Lung (tissue), 12 donors: ENCODE measurements around the gene DPH1. TPM values are rescaled to one million over a fixed set of nuclear protein-coding genes. Genes with fewer than 3 reads are reported as not detected.

Experiments
- ATAC-seq: fragments of 200-7000 bp; cut with Tn5 transposase; one replicate; pipeline ENCODE4 v1.9.1; 2020; ENCODE audit warnings: moderate number of reproducible peaks; ENCODE audit not compliant: insufficient read depth, low FRiP score
- DNase-seq, 3 donors: peaks; one replicate each; pipeline ENCODE4 v3.0.0-alpha.2; 2013 to 2017
- H3K27ac ChIP-seq, 2 donors: one replicate each; pipeline ENCODE4 v1.5.1; 2013; ENCODE audit warnings: mild to moderate bottlenecking in 2 of 2, moderate library complexity in 2 of 2, control low read depth in 1 of 2, inconsistent platforms in 1 of 2, low read depth in 1 of 2, low read length in 1 of 2
- H3K27me3 ChIP-seq, 3 donors: one replicate each; pipeline ENCODE4 v1.5.1; 2013; ENCODE audit warnings: low read length in 2 of 3; ENCODE audit not compliant: control insufficient read depth in 3 of 3, insufficient read depth in 3 of 3
- H3K36me3 ChIP-seq, 4 donors: one replicate each; pipeline ENCODE4 v1.5.1; 2013; ENCODE audit warnings: low read length in 4 of 4, mild to moderate bottlenecking in 1 of 4, moderate library complexity in 1 of 4; ENCODE audit not compliant: control insufficient read depth in 4 of 4, insufficient read depth in 4 of 4
- H3K4me1 ChIP-seq, 5 donors: one replicate each; pipeline ENCODE4 v1.5.1; 2013; ENCODE audit warnings: low read length in 5 of 5, mild to moderate bottlenecking in 2 of 5, moderate library complexity in 1 of 5; ENCODE audit not compliant: control insufficient read depth in 5 of 5, insufficient read depth in 5 of 5
- H3K4me3 ChIP-seq: one replicate; pipeline ENCODE4 v1.5.1; 2013; ENCODE audit warnings: mild to moderate bottlenecking, control low read depth, moderate library complexity
- H3K9ac ChIP-seq, 2 donors: one replicate each; pipeline ENCODE4 v1.5.1; 2013; ENCODE audit warnings: low read length in 2 of 2, control low read depth in 1 of 2; ENCODE audit not compliant: insufficient read depth in 1 of 2
- H3K9me3 ChIP-seq, 4 donors: one replicate each; pipeline ENCODE4 v1.5.1; 2013; ENCODE audit warnings: low read length in 3 of 4, mild to moderate bottlenecking in 1 of 4, moderate library complexity in 1 of 4; ENCODE audit not compliant: control insufficient read depth in 4 of 4, insufficient read depth in 3 of 4
- WGBS, 2 donors: extraction: QIAGEN DNeasy Blood & Tissue Kit; methylation state at CpG; one replicate each; pipeline ENCODE4 v1.1.7; 2013; 5-methylcytosine and 5-hydroxymethylcytosine counted together
- polyA plus RNA-seq, 2 donors: library from polyadenylated mRNA; stranded (reverse); fragments of 200-250 nt; gene quantifications; one replicate each; pipeline ENCODE4 v1.2.1, GENCODE V29; 2013
- total RNA-seq, 2 donors: library from RNA; depleted of rRNA in 1 of 2; stranded (reverse); fragments of >200 nt in 1 of 2; gene quantifications; one replicate each; pipeline ENCODE4 v1.2.1, GENCODE V29; 2014 to 2021
- TF ChIP-seq, protein P1 (sequence below): IDR thresholded peaks from 2 replicates; pipeline ENCODE4 v1.5.1; 2012; ENCODE audit warnings: mild to moderate bottlenecking; ENCODE audit errors: control extremely low read depth, extremely low read depth
- donor health status: control.
- donor health status: control.
- donor health status: Bipolar disorder and iron deficiency.
- donor health status: healthy.
- donor health status: DM: yes; HTN: yes; CAD: no.

Gene DPH1
- total and polyA plus RNA-seq, 4 donors = 21.1 to 37.8 (median 27.2) TPM

GRCh38 chr17:2003525-2003924, 26.4 kb upstream of the DPH1 start:
- Histone ChIP-seq H3K36me3 (no peaks in the 10 kb centered on the region), H3K4me3 (no peak overlapping the region), H3K27ac (no peak overlapping the region), H3K9ac (no peak overlapping the region), H3K9me3 (no peaks in the 10 kb centered on the region), H3K27me3 (no peaks in the 10 kb centered on the region), H3K4me1 (peaks cover 0 to 14% (median 10%) of the 10 kb centered on the region in 5 donors)
- DNase-seq (no peak), ATAC-seq (no peak)
- TF ChIP-seq, protein P1, sequence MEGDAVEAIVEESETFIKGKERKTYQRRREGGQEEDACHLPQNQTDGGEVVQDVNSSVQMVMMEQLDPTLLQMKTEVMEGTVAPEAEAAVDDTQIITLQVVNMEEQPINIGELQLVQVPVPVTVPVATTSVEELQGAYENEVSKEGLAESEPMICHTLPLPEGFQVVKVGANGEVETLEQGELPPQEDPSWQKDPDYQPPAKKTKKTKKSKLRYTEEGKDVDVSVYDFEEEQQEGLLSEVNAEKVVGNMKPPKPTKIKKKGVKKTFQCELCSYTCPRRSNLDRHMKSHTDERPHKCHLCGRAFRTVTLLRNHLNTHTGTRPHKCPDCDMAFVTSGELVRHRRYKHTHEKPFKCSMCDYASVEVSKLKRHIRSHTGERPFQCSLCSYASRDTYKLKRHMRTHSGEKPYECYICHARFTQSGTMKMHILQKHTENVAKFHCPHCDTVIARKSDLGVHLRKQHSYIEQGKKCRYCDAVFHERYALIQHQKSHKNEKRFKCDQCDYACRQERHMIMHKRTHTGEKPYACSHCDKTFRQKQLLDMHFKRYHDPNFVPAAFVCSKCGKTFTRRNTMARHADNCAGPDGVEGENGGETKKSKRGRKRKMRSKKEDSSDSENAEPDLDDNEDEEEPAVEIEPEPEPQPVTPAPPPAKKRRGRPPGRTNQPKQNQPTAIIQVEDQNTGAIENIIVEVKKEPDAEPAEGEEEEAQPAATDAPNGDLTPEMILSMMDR = no peak
- 86 to 95% methylated on average over 13 of the region's 13 CpGs for WGBS, 2 donors

GRCh38 chr17:2004435-2004952, 25.5 kb upstream of the DPH1 start:
- H3K4me1 ChIP-seq = peaks cover 0 to 8% (median 7%) of the 10 kb centered on the region in 5 donors
- H3K9ac ChIP-seq = no peak overlapping the region
- H3K36me3 ChIP-seq = no peaks in the 10 kb centered on the region
- DNase-seq = no peak
- ATAC-seq = no peak
- H3K27me3 ChIP-seq = no peaks in the 10 kb centered on the region
- WGBS, 2 donors = 84 to 85% methylated on average over 12 of the region's 12 CpGs
- H3K27ac ChIP-seq = no peak overlapping the region
- no peaks in the 10 kb centered on the region for H3K9me3 ChIP-seq
- TF ChIP-seq, protein P1 = no peak
- H3K4me3 ChIP-seq = no peak overlapping the region

- ATAC-seq = no peak
- no peak overlapping the region for H3K4me3 ChIP-seq
Measured at GRCh38 chr17:2008332-2009126, 21.4 kb upstream of the DPH1 start.

More at GRCh38 chr17:2008332-2009126, 21.4 kb upstream of the DPH1 start:
- no peaks in the 10 kb centered on the region for H3K36me3 ChIP-seq
- H3K27me3 ChIP-seq = no peaks in the 10 kb centered on the region
- WGBS, 2 donors = 55 to 73% methylated on average over 15 of the region's 15 CpGs
- TF ChIP-seq, protein P1 = no peak
- no peaks in the 10 kb centered on the region for H3K9me3 ChIP-seq
- H3K9ac ChIP-seq = no peak overlapping the region
- no peak for DNase-seq
- no peak overlapping the region for H3K27ac ChIP-seq
- H3K4me1 ChIP-seq = peaks cover 0 to 9% (median 0%) of the 10 kb centered on the region in 5 donors
